ENCODE results near the gene BOD1L1.
"Not testable (repeated sequence)": the region's sequence is repeated elsewhere in the genome, so short reads cannot be mapped to it uniquely, and the experiment has no call there.

Gene BOD1L1

DNA sequence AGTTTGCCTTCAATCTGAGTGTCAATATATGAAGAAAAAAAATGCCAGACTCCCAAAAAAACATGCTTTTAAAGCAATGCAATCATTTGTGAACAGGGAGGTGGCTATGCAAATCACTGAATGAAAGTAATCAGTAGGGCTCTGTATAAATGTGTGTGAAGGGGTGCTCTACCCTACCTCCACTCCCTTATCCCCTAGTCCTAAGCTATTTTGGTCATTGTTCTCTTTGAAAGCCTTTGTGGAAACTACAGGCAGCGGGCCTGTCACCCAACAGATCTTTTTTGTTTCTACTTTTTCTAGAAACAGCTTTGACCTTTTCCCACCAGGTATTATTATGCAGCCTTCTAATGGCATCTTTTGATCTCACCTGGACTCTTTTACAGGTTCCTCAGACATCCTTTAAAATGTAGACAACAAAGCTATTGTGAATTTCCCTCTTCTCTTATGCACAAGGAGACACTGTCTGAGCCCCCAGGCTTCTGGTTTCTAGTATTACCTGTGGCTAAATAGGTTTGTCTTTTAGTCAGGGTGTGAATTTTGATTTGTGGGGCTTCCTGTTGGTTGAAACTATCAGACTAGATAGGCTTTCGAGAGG is 9.2 kb downstream of the BOD1L1 start:
- DNase-seq: no peak

DNA sequence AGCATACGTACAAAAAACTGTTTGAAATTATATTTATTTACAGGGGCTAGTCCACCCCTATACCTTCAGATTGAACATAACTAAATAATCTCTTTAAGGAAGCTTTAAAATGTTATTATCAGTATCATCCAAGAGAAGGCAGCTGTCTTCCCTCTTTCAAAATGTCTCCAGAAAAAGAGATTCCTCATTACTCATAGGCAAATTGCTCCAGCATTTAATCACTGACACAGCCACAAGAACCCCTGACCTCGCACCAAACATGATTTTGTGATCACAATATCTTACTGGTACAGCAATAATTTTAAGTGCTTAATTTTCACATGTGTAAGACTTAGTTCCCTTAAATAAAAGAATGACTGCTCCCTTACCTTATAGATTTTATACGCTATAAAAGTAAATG is 9.7 kb downstream of the BOD1L1 start:
- no peak for DNase-seq

DNA sequence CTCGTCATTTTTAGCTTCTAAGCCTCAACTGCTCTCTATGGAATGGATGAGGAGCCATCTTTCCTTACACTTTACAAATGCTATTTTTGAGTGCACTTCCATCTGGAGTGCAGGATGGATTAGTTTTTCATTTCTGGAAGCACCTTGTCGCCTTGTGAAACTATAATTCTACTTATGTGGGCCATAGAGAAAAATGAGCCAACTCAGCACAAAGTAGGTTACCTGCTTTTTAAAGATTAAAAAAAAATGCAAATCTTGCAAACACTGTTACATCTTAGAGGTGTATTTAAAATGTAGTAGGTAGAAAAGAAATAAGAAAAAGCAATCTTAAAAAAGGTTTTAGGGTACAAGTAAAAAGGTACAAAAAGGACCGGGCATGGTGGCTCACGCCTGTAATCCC is 10.9 kb downstream of the BOD1L1 start:
- DNase-seq: no peak

DNA sequence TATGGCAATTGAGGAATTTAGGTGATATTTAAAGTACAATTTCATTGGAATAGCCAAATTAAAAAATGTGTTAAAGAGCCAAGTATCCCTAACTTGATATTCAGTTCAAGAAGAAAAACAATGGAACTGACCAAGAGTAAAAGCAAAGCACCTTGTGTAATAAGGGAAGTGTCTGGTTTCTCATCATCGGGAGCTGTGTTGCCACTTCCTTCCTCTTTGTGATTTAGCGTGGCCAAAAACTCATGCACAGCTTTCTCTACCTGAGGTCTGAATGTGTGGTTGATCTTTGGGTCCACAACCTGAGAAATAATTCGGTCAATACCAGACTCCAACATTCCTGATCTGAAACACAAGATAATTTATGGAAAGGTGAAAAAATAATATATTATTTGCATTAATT is 12.4 kb downstream of the BOD1L1 start:
- no peak for DNase-seq

DNA sequence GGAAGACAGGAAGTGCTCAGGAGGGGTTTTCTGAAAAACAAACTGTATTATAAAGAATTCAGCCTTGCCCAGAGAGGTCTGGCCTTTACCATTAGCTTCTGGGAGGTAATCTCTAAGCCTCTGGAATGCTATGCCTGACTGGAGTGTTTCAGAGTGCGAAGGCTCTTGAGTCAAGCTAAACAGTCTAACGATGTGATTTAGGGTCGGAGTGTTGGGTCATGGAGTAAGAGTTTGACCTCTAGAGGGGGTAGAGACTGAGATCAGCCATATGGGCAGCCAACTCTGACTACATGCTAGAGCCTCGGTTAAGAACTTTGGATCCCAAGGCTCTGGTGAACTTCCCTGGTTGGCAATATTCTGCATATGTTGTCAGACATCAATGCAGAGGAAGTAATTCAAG is 15.0 kb downstream of the BOD1L1 start:
- DNase-seq: no peak

DNA sequence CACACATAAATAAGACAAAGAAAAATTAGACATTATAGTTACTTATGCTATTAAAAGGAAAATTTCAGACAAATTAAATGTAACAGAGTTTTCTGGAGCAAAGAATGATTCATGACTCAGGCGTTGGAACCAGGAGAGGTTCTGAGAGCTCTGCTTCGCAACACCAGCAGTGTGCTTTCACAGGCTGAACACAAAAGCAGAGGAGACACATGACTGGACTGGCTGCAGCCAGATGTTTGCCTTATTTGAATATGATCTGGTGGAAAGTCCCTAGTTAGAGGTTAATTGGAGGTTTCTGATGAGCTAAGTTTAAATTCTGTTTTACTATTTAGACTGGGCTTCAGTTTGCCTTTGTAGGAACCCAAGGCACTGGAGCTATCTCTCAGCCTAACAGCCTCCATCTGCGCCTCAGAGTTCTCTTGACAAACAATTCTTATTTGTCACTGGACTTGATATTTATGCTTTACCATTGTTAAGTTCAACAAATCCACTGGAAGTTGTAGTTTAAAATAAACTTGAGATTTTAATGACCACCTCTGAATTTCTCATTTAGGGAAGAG is 16.2 kb downstream of the BOD1L1 start:
- no peak for DNase-seq

DNA sequence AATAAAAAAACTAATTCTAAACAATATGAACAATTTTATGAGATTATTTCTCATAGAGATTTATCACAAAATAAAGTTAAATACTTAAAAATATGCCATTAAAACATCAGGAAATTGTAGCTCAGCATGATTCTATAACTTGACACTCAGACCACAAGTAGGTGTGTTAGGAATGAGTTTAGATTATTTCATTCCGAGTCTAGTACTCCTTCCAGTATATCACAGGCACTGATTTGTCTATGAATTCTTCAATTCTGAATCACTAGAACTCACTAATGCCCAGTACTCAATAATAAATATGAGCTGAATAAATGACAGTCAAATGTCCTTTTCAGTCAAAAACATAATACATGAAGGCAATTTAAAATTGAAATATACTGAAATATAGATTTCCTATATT is 22.2 kb downstream of the BOD1L1 start:
- no peak for DNase-seq

DNA sequence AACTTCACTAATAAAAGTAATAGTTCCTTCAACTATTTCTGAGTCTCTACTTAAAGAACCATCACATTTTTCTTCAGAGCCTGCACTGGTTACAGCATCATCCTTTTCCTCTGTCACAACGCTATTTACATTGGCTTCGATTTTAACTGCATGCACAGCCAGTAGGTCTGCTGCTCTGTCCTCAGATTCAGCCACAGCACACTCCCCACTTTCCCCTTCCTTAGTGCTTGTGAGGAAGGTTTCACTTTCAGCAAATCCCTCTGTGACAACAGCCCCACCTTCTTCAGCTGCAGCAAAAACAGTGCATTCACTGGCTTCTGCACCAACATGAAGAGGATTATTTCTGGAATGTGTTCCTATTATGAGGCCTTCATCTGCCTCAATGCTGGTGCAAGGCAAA is 25.7 kb downstream of the BOD1L1 start:
- no peak for DNase-seq

DNA sequence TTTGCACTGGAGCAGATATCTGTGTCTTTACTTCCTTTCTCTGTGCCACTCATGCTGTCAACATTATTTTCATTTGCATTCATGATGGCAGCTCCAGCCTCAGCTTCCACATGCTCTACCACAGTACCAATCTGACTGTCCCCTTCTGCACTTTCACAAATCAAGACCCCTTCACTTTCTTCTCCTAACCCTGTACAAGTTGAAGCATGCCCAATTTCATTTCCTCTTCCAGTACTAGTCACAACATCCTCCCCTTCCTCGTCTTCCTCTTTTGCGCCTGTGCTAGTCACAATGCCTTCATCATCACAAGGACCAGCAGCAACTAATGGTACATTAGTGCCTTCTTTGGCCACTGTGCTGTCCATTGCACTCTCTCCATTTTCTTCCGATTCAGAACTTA is 26.5 kb downstream of the BOD1L1 start:
- no peak for DNase-seq

DNA sequence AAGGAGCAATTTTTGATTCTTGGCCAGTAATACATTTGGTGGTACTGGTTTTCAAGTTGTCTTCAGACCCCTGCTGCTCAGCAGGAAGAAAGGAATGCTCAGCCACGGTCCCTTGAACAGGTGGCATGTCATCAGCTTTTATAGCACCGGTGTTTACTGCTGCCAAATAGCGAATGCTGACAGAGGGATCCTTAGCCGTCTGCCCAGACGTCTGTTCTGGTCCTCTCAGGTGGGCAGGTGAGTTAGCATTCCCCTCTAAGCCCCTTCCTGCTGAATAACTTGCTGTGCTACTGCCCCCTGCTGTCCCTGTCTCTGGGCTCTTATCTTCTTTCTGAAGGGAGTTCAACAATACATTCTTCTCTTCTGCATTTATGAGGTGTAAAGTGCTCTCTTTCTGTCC is 28.4 kb downstream of the BOD1L1 start:
- no peak for DNase-seq

DNA sequence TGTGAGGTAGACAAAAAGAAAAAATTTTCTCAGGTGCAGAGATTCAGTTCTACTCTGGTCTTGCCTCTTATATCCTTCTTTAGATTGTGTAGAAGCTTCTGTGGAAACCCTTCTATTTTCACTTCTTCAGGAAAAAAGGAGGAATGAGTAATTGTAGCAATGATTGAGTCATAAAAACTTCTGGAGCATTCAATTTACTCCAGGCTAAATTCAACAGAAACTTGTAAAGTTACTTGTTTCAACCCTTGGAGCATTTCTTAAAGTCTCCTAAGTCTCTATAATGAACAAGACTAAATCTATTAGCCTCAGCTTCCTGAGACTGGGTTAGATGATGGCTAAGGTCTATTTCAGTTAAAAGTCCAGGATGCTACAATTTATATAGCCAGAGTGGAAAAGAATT is 29.9 kb downstream of the BOD1L1 start:
- DNase-seq: no peak

DNA sequence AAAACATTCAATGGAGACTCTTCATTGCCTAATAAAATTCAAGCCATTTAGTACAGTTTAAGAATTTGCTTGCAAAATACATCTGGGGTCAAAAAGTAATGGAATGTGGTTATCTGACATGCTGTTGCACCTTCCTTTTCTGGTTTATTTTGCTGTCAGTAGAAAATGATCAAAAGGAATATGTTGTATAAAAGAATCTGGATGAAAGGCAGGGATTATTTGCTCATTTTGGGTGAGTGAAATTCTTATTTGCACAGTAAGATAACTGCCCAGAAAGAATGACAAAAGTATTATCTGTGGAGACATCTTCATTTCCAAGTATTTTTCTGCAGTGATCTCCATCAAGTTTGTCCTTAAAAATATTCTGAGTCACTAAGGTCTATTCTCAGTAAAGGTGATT is 30.4 kb downstream of the BOD1L1 start:
- no peak for DNase-seq

DNA sequence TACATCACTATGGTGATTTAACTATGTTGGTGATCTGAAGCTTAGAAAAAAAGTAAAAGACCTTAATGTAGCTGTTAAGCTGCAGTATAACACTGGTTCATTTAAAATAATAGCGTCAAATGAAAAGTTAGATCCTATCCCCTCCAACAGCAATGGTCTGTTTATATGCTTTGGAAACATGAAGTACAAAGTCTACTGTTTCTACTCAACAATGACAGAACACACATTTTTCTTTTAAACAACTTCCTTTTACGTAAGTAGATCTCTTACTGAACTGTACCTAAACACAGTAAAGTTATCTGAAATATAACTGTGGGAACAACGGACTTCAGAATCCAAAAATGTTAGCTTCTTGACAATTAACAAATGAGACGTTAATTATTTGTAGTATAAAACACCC is 35.3 kb downstream of the BOD1L1 start:
- no peak for DNase-seq

DNA sequence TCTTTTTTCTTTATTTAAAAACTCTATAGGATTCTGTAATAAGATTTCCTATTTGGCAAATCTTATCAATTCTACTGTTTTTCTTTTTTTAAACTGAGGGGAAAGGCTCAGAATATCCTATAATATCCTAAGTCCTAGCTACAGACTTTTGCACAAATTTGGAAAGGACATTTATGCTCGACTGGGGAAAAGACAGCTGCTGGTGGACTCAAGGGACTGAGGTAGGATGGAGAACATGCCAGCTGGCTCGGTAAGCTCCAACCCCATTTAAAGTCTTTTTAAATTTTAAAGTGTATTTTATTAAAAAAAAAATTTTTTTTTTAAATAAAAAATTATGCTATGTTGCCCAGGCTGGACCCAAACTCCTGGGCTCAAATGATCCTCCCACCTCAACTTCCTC is 36.8 kb downstream of the BOD1L1 start:
- DNase-seq: no peak

DNA sequence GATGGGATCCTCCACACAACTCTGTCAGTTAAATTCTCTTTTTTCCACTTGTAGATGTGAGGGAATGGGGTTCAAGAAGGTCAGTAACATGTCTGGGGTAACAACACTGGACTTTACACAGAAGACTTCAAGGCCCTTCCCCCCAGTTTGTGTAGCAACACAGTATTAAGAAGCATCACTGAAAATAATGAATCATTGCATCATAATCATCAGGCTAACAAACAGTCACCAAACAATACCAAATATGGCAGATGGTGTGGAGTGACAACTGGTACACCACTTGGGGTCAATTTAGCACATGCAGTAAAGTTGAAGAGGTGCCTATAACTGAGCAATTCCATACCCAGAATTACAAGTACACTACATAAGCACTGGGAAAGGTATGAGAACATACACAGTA is 38.6 kb downstream of the BOD1L1 start:
- no peak for DNase-seq

DNA sequence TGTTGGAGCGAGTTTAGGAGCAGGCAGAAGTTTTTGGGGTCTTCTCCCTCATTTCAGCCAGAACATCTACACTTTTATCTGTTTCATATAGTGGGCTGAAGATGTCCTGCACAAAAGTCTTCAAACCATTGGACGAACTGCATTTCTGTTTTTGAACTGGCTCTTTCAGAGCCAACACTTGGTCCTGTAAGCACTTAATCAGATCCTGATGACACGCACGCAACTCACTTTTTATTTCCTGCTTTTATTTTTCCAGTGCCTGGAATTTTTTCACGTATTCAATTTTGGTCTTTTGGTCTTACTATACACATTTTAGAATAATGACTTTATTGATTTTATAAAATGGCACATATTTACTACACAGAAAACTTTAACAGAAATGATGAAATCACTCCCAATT is 43.0 kb downstream of the BOD1L1 start:
- DNase-seq: no peak

DNA sequence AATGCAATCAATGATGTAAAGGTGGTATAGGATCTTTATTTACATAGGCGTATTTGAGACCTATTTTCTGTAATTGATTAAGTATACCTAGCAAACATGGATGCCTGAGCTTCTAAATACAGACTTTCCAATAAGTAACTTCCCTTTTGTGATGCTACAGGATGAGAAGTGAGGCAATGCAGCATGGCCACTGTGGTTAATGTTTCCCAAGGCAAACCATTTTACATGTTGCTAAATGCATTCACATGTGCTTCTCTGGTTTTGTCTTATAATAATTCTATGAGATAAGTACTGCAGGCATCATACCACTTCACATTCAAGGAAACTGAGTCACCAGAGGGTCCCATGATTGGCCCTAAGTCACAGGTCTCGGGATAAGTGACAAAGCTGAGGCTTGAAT is 47.5 kb downstream of the BOD1L1 start:
- no peak for DNase-seq

DNA sequence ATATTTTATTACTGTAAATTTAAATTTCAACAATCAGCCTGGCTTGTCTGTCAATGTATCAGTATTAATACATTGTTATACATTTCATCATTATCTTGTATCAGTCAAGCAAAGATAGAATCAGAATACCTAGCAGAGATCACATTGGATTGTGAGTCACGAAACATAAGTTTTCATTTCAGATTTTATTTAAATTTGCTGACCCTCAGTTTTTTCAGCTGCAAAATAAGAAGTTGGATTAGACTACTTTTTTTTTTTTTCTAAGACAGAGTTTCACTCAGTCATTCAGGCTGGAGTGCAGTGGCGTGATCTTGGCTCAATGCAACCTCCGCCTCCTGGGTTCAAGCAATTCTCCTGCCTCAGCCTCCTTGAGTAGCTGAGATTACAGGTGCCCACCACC is 49.9 kb downstream of the BOD1L1 start:
- no peak for DNase-seq

DNA sequence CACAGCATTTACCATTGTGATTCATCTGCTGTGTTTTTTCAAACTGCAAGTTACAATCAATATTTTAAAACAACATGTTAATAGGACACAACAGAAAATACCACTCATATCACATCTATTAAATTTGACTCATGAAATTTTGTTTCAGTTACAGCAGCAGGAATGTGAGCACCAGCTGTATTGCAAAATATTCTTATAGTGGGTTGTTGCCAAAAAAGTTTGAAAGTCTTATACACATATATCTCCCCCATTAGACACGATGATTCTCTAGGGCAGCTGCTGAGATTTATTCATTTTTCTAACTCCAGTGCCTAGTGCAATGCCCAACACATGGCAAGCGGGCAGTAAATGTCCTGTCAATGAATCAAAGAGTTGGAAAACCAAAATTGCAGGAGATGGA is 56.6 kb downstream of the BOD1L1 start:
- no peak for DNase-seq

DNA sequence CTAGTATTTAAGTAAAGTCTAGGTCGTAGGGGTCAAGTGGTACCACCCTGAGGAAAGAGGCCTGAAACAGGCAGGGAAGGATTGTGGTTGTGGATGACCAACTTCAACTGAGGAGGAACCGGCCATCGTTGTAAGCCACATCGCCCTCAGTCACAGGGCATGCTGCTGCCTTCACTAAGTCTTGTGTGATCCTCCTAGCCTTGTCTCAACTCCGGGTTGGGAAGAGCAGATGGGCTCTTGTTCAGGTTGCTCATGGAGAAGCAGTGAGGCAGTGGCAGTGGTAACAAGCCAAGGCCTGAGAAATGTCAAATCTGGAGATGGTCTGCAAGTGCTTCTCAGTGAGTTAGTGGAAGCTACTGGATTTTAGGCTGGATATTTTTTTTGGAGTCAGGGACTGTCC is 60.4 kb downstream of the BOD1L1 start:
- DNase-seq: no peak

DNA sequence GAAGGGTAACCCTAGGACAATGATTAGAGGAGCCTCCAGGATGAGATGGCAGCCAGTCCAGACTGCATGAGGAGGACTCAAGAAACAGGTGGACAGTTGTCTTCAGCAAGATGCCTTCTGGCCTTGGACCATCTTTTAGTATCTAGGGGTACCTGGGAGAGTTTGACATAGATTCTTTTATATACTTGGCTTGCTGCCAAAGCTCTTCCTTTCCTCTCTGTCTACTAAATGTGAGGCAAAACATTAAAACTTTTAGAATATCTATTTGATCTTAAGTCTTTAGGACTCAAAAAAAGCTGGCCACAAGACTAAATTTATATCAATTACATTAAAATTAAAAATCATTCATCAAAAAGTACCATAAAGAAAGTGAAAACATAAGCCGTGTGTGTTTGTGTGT is 64.6 kb downstream of the BOD1L1 start:
- no peak for DNase-seq

DNA sequence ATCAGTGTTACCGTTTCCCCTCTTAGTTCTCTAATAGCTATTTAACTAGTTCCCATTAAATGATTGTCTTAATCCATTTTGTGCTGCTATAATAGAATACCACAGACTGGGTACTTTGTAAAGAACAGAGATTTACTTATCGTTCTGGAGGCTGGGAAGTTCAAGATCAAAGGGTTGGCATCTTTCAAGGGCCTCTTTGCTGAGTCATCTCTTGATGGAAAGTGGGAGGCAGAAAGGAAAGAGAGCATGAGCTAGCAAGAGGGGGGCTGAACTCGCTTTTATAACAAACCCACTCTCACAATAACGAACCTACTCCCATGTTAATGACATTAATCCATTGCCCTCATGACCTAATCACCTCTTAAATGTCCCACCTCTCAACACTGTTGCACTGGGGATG is 65.9 kb downstream of the BOD1L1 start:
- no peak for DNase-seq

DNA sequence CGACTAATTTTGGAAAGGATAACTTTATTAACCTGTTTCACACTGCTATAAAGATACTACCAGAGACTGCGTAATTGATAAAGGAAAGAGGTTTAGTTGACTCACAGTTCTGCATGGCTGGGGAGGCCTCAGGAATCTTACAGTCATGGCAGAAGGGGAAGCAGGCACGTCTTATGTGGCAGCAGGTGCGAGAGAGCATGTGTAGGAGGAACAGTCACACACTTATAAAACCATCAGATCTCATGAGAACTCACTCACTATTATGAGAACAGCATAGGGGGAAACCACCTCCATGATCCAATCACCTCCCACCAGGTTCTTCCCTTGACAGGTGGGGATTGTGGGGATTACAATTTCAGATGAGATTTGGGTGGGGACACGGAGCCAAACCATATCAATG is 67.4 kb downstream of the BOD1L1 start:
- not testable (repeated sequence) for DNase-seq

DNA sequence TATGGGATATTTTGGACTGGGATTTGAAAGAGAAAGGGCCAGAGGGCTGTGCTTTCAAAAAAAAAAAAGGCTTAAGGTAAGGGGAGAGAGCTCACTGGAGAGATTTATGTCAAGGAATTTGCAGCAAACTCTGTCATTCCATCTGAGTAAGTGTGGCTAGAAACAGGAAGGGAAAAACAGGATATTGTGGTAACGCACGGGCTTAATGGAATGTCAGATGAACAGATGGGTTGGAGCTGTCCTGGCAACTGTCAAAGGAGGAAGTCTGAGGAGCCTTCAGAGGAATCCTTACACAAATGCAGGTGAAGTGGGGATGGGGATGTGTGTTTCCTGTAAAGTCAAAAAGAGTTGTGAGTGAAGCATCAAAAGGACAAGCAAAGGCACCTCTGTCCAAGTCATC is 68.1 kb downstream of the BOD1L1 start:
- DNase-seq: no peak

DNA sequence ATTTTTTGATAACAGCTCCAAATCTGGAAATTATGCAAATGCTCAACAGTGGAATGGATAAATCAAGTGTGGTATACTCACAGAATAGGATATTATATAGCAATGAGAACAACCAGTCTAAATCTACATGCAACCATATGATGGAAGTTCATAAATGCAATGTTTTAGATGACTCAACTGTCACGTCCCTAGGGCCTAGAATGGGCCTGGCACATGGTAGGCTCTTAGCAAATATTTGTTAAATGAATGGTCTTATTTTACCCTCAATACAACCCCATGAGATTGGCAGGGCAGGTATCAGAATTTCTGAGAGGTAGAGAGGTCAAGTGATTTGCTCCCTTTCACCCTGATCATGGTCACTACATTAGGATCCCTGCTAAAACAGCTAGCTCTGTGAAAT is 68.6 kb downstream of the BOD1L1 start:
- DNase-seq: no peak

DNA sequence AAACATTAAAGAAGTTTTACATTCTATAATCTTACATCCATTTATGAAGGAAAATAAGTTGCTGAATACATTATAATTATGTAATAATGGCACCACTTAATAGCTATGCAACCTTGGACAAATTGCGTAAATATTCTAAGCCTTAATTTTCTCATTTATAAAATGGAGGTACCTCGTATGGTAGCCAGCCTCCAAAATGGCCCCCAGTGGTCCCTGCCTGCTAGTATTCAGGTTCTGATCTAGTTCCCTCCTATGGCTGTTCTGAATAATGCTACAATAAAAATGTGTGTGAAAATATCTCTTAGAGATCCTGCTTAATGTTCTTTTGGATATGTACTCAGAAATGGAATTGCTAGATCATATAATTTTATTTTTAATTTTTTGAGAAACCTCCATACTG is 72.2 kb downstream of the BOD1L1 start:
- no peak for DNase-seq
